Measurements from ENCODE around the gene C10orf95.

C10orf95 gene

DNA sequence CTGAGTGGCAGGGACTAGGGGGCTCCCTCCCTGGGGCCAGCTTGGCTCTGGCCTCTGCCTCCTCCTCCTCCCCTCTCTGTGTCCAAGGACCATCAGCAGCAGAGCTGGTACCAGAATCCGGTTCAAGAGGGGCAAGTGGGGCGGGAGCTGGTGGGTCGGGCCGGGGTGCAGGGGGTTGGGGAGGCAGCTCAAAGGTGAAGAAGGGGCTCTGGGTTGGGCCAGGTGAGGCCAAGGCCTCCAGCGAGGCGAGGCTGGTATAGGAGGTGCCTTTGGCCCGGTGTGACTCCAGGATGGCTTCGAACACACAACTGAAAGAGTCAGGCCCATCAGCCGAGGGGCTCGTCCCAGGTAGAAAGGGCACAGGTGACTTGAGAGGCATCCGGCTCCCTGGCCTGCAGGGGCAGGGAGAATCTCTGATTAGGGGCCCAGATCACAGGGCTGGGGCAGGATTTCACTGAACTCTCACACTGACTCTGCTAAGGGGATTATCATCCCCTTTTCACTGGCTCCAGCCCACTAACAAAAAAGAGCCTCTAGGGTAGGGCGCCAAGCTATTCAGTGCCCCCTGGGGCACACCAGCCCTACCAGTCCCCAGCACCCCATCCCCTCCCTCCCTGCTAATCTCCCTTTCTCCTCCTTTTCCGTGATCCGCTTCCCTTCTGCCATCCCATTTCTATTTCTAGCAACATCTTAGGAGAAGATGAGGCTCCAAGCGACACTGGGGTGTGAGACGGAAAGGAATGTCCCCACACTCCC lies 37.4 kb downstream of the C10orf95 start:
- Histone ChIP-seq H4K20me1 (ENCODE audit: control insufficient read depth, insufficient read depth, low read depth, low read length) (no peaks in the 10 kb centered on the region), H3K4me1 (ENCODE audit: control insufficient read depth, low read length) (peaks cover 19% of the 10 kb centered on the region), H3K27me3 (ENCODE audit: control insufficient read depth, low read length) (peaks cover 37% of the 10 kb centered on the region), H3K9me3 (ENCODE audit: control insufficient read depth, insufficient read depth, low read length) (no peaks in the 10 kb centered on the region), H3K4me3 (ENCODE audit: low read length) (no peak overlapping the region), H3K4me2 (ENCODE audit: low read length) (no peak overlapping the region), H3K79me2 (ENCODE audit: control insufficient read depth, low read length) (no peaks in the 10 kb centered on the region), H3K36me3 (ENCODE audit: control insufficient read depth, low read length) (no peaks in the 10 kb centered on the region), H3K27ac (ENCODE audit: low read depth, low read length) (no peak overlapping the region), H3F3A (ENCODE audit: control insufficient read depth, insufficient read depth) (no peaks in the 10 kb centered on the region), H3K9me2 (replicated peaks; ENCODE audit: control insufficient read depth, low read length) (no peaks in the 10 kb centered on the region)
- TF ChIP-seq CTCF (IDR thresholded peaks at IDR 0.05; ENCODE audit: low read depth, low read length, poor library complexity, severe bottlenecking) = no peak
- TF ChIP-seq EZH2phosphoT487 (IDR thresholded peaks at IDR 0.05; ENCODE audit: borderline replicate concordance, low read length) = no peak

GRCh38 chr10:102413053-102413705 lies 38.2 kb downstream of the C10orf95 start:
- Histone ChIP-seq H3K9me3 (ENCODE audit: control insufficient read depth, insufficient read depth, low read length) (no peaks in the 10 kb centered on the region), H3K79me2 (ENCODE audit: control insufficient read depth, low read length) (no peaks in the 10 kb centered on the region), H3K36me3 (ENCODE audit: control insufficient read depth, low read length) (no peaks in the 10 kb centered on the region), H3K4me1 (ENCODE audit: control insufficient read depth, low read length) (peaks cover 14% of the 10 kb centered on the region), H4K20me1 (ENCODE audit: control insufficient read depth, insufficient read depth, low read depth, low read length) (no peaks in the 10 kb centered on the region), H3K27me3 (ENCODE audit: control insufficient read depth, low read length) (peaks cover 41% of the 10 kb centered on the region), H3K9me2 (replicated peaks; ENCODE audit: control insufficient read depth, low read length) (no peaks in the 10 kb centered on the region), H3F3A (ENCODE audit: control insufficient read depth, insufficient read depth) (no peaks in the 10 kb centered on the region), H3K4me3 (ENCODE audit: low read length) (no peak overlapping the region), H3K4me2 (ENCODE audit: low read length) (peak overlapping the region; percentile 22; the same call in 1 of the 2 replicates), H3K27ac (ENCODE audit: low read depth, low read length) (no peak overlapping the region)
- no peak for TF ChIP-seq CTCF (IDR thresholded peaks at IDR 0.05; ENCODE audit: low read depth, low read length, poor library complexity, severe bottlenecking)

- H3K27me3 ChIP-seq (ENCODE audit: control insufficient read depth, low read length) = peaks cover 46% of the 10 kb centered on the region
- TF ChIP-seq CTCF (IDR thresholded peaks at IDR 0.05; ENCODE audit: low read depth, low read length, poor library complexity, severe bottlenecking) (no peak), EZH2phosphoT487 (IDR thresholded peaks at IDR 0.05; ENCODE audit: borderline replicate concordance, low read length) (no peak)
- no peaks in the 10 kb centered on the region for H3K79me2 ChIP-seq (ENCODE audit: control insufficient read depth, low read length)
- no peaks in the 10 kb centered on the region for H3K9me2 ChIP-seq (replicated peaks; ENCODE audit: control insufficient read depth, low read length)
- H3K36me3 ChIP-seq (ENCODE audit: control insufficient read depth, low read length) = no peaks in the 10 kb centered on the region
- H4K20me1 ChIP-seq (ENCODE audit: control insufficient read depth, insufficient read depth, low read depth, low read length) = no peaks in the 10 kb centered on the region
- no peak overlapping the region for H3K4me3 ChIP-seq (ENCODE audit: low read length)
- peaks cover 10% of the 10 kb centered on the region for H3K4me1 ChIP-seq (ENCODE audit: control insufficient read depth, low read length)
- no peaks in the 10 kb centered on the region for H3F3A ChIP-seq (ENCODE audit: control insufficient read depth, insufficient read depth)
- no peak overlapping the region for H3K4me2 ChIP-seq (ENCODE audit: low read length)
- no peaks in the 10 kb centered on the region for H3K9me3 ChIP-seq (ENCODE audit: control insufficient read depth, insufficient read depth, low read length)
- H3K27ac ChIP-seq (ENCODE audit: low read depth, low read length) = no peak overlapping the region
Observed at GRCh38 chr10:102412293-102412692, 39.0 kb downstream of the C10orf95 start.

Data from DOHH2 (cell line).